Measurements from ENCODE around the gene EMILIN2. TPM values are rescaled to one million over a fixed set of nuclear protein-coding genes. Genes with fewer than 3 reads are reported as not detected.

Gene EMILIN2
- total RNA-seq, 1 experiment from 2014 or later: 8.0 TPM

- intact Hi-C loops (cut with micrococcal nuclease; ENCODE audit: unreplicated experiment): no loop called here
- H3K4me3 Mint-ChIP-seq (ENCODE audit: low read depth, unreplicated experiment): no peak overlapping the region
- CTCF ChIA-PET: no interaction called here
- no TSS peak for BruUV-seq (replicated peaks)
- no peaks in the 10 kb centered on the region for H3K27me3 Mint-ChIP-seq (ENCODE audit: unreplicated experiment)
- no peaks in the 10 kb centered on the region for H3K4me1 Mint-ChIP-seq (ENCODE audit: low read depth, unreplicated experiment)
- TF ChIP-seq, protein P1, sequence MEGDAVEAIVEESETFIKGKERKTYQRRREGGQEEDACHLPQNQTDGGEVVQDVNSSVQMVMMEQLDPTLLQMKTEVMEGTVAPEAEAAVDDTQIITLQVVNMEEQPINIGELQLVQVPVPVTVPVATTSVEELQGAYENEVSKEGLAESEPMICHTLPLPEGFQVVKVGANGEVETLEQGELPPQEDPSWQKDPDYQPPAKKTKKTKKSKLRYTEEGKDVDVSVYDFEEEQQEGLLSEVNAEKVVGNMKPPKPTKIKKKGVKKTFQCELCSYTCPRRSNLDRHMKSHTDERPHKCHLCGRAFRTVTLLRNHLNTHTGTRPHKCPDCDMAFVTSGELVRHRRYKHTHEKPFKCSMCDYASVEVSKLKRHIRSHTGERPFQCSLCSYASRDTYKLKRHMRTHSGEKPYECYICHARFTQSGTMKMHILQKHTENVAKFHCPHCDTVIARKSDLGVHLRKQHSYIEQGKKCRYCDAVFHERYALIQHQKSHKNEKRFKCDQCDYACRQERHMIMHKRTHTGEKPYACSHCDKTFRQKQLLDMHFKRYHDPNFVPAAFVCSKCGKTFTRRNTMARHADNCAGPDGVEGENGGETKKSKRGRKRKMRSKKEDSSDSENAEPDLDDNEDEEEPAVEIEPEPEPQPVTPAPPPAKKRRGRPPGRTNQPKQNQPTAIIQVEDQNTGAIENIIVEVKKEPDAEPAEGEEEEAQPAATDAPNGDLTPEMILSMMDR (IDR thresholded peaks at IDR 0.05; ENCODE audit: unreplicated experiment): no peak
- no peaks in the 10 kb centered on the region for H3K9me3 Mint-ChIP-seq (ENCODE audit: low read depth, unreplicated experiment)
- H3K27ac Mint-ChIP-seq (ENCODE audit: unreplicated experiment): no peak overlapping the region
- no peaks in the 10 kb centered on the region for H3K36me3 Mint-ChIP-seq (ENCODE audit: insufficient read depth, unreplicated experiment)
- DNase-seq: no peak
These were observed 24.4 kb upstream of the EMILIN2 start for GRCh38 chr18:2822213-2822921.

DNA sequence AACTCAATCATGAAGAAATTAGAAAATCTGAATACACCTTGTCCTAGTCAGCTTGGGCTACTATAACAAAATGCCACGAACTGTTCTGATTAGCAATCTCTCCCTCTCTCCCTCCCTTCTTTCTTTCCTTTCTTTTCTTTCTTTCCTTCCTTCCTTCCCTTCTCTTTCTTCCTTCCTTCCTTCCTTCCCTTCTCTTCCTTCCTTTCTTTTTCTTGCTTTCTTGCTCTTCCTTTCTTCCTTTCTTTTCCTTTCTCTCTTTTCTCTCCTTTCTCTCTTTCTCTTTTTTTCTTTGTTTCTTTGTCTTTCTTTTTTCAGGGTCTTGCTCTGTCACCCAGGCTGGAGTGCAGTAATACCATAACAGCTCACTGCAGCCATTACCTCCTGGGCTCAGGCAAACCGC lies 23.6 kb upstream of the EMILIN2 start:
- CTCF ChIA-PET: no interaction called here
- TF ChIP-seq, protein P1 (IDR thresholded peaks at IDR 0.05; ENCODE audit: unreplicated experiment): no peak
- Mint-ChIP-seq H3K4me1 (ENCODE audit: low read depth, unreplicated experiment) (no peaks in the 10 kb centered on the region), H3K4me3 (ENCODE audit: low read depth, unreplicated experiment) (no peak overlapping the region), H3K27ac (ENCODE audit: unreplicated experiment) (no peak overlapping the region), H3K36me3 (ENCODE audit: insufficient read depth, unreplicated experiment) (no peaks in the 10 kb centered on the region), H3K9me3 (ENCODE audit: low read depth, unreplicated experiment) (no peaks in the 10 kb centered on the region), H3K27me3 (ENCODE audit: unreplicated experiment) (no peaks in the 10 kb centered on the region)
- no peak for DNase-seq
- intact Hi-C loops (cut with micrococcal nuclease; ENCODE audit: unreplicated experiment): no loop called here
- BruUV-seq (replicated peaks): no TSS peak

DNA sequence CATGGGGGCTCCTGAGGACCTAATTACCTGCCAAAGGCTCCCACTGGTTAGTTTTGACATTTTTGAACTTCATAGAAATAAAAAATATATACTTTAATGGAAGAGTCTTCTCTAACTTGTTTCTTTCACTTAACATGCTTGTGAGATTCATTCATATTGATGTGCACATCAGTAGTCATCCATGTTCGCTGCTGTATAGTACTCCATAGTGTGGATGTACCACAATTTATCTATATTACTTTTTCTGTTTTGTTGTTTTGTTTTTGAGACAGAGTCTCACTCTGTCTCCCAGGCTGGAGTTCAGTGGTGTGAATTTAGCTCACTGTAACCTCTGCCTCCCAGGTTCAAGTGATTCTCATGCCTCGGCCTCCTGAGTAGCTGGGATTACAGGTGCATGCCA lies 22.8 kb upstream of the EMILIN2 start:
- no peak overlapping the region for H3K27ac Mint-ChIP-seq (ENCODE audit: unreplicated experiment)
- H3K9me3 Mint-ChIP-seq (ENCODE audit: low read depth, unreplicated experiment): no peaks in the 10 kb centered on the region
- no peaks in the 10 kb centered on the region for H3K4me1 Mint-ChIP-seq (ENCODE audit: low read depth, unreplicated experiment)
- DNase-seq: no peak
- CTCF ChIA-PET: no interaction called here
- no peak overlapping the region for H3K4me3 Mint-ChIP-seq (ENCODE audit: low read depth, unreplicated experiment)
- H3K36me3 Mint-ChIP-seq (ENCODE audit: insufficient read depth, unreplicated experiment): no peaks in the 10 kb centered on the region
- intact Hi-C loops (cut with micrococcal nuclease; ENCODE audit: unreplicated experiment): no loop called here
- TF ChIP-seq, protein P1 (IDR thresholded peaks at IDR 0.05; ENCODE audit: unreplicated experiment): no peak
- BruUV-seq (replicated peaks): no TSS peak
- no peaks in the 10 kb centered on the region for H3K27me3 Mint-ChIP-seq (ENCODE audit: unreplicated experiment)

GRCh38 chr18:2824865-2825264 lies 21.9 kb upstream of the EMILIN2 start:
- BruUV-seq (replicated peaks): no TSS peak
- Mint-ChIP-seq H3K4me1 (ENCODE audit: low read depth, unreplicated experiment) (no peaks in the 10 kb centered on the region), H3K27me3 (ENCODE audit: unreplicated experiment) (peaks cover 1% of the 10 kb centered on the region), H3K36me3 (ENCODE audit: insufficient read depth, unreplicated experiment) (no peaks in the 10 kb centered on the region), H3K4me3 (ENCODE audit: low read depth, unreplicated experiment) (no peak overlapping the region), H3K27ac (ENCODE audit: unreplicated experiment) (no peak overlapping the region), H3K9me3 (ENCODE audit: low read depth, unreplicated experiment) (no peaks in the 10 kb centered on the region)
- intact Hi-C loops (cut with micrococcal nuclease; ENCODE audit: unreplicated experiment): no loop called here
- TF ChIP-seq, protein P1 (IDR thresholded peaks at IDR 0.05; ENCODE audit: unreplicated experiment): no peak
- CTCF ChIA-PET: no interaction called here
- no peak for DNase-seq
